Ascending aorta (tissue), 2 donors: ENCODE data around the gene LAMB1. TPM values are rescaled to one million over a fixed set of nuclear protein-coding genes. Genes with fewer than 3 reads are reported as not detected.
A peak's percentile ranks its signal among the peaks of the same experiment; 100 is the strongest.

ENCODE experiments used
- DNase-seq, 2 donors: peaks; one replicate each; pipeline ENCODE4 v3.0.0-alpha.2; 2019; ENCODE audit warnings: low spot score in 2 of 2
- H3K27ac ChIP-seq, 2 donors: fragments of 200-600 bp; sonication (generic); one replicate each; pipeline ENCODE4 v1.5.1; 2016 to 2017; ENCODE audit warnings: mild to moderate bottlenecking in 1 of 2
- H3K27me3 ChIP-seq: fragments of 200-600 bp; sonication (generic); one replicate; pipeline ENCODE4 v1.5.1; 2017
- H3K36me3 ChIP-seq, 2 donors: fragments of 200-600 bp; sonication (generic); one replicate each; pipeline ENCODE4 v1.5.1; 2016
- H3K4me1 ChIP-seq, 2 donors: fragments of 200-600 bp; sonication (generic); one replicate each; pipeline ENCODE4 v1.5.1; 2016 to 2017; ENCODE audit warnings: mild to moderate bottlenecking in 1 of 2
- H3K4me3 ChIP-seq, 2 donors: fragments of 200-600 bp; sonication (generic); one replicate each; pipeline ENCODE4 v1.5.1; 2016 to 2017; ENCODE audit warnings: mild to moderate bottlenecking in 1 of 2
- H3K9me3 ChIP-seq, 2 donors: fragments of 200-600 bp; sonication (generic); one replicate each; pipeline ENCODE4 v1.5.1; 2016
- CTCF ChIP-seq, 3 experiments: fragments of 200-600 bp in 2 of 3; fragments of 450-650 bp in 1 of 3; sonication (generic) in 2 of 3; IDR thresholded peaks; one replicate each; pipeline ENCODE4 v1.5.1; 2016 to 2019; ENCODE audit warnings: antibody characterized with exemption in 3 of 3, mild to moderate bottlenecking in 1 of 3, moderate library complexity in 1 of 3
- intact Hi-C: fragments of 100-400 bp; cut with DNase I; formaldehyde crosslinking; loops from one replicate; pipeline ENCODE4 v1.15.1; 2023
- total RNA-seq: library from RNA; depleted of rRNA; stranded (reverse); fragments of >200 nt; gene quantifications from one replicate; pipeline ENCODE4 v1.1.0, GENCODE V29; 2016

LAMB1 gene
- total RNA-seq, 1 donor from 2014 or later = 198 TPM

GRCh38 chr7:107877731-107878382 is 125.1 kb downstream of the LAMB1 start:
- Histone ChIP-seq H3K4me3 (no peak overlapping the region), H3K9me3 (no peaks in the 10 kb centered on the region), H3K27me3 (no peaks in the 10 kb centered on the region), H3K27ac (no peak overlapping the region), H3K36me3 (no peaks in the 10 kb centered on the region), H3K4me1 (no peaks in the 10 kb centered on the region)
- intact Hi-C loops = loop anchor here (5.0 to 10.0 kb wide), 3 partner anchors 269 to 703 kb away; no protein-coding TSS in a partner anchor
- DNase-seq = no peak
- no peak for TF ChIP-seq CTCF (IDR thresholded peaks at IDR 0.05)

GRCh38 chr7:107876916-107877315 is 126.0 kb downstream of the LAMB1 start:
- intact Hi-C loops = loop anchor here (5.0 to 10.0 kb wide), 3 partner anchors 270 to 702 kb away; no protein-coding TSS in a partner anchor

GRCh38 chr7:107874605-107875446 is 128.1 kb downstream of the LAMB1 start:
- H3K4me1 ChIP-seq = no peaks in the 10 kb centered on the region
- no peaks in the 10 kb centered on the region for H3K36me3 ChIP-seq
- no peak for DNase-seq
- intact Hi-C loops = loop anchor here (2.0 to 10.0 kb wide), 4 partner anchors 130 to 700 kb away; partner anchors contain the start of gene CBLL1
- H3K9me3 ChIP-seq = no peaks in the 10 kb centered on the region
- peak; percentile 40 to 64 (median 63) for TF ChIP-seq CTCF (IDR thresholded peaks at IDR 0.05)
- H3K27me3 ChIP-seq = no peaks in the 10 kb centered on the region
- H3K27ac ChIP-seq = no peak overlapping the region
- no peak overlapping the region for H3K4me3 ChIP-seq

More at GRCh38 chr7:107876916-107877315, 126.0 kb downstream of the LAMB1 start:
- Histone ChIP-seq H3K4me3 (no peak overlapping the region), H3K27ac (no peak overlapping the region), H3K4me1 (no peaks in the 10 kb centered on the region), H3K27me3 (no peaks in the 10 kb centered on the region), H3K9me3 (no peaks in the 10 kb centered on the region), H3K36me3 (no peaks in the 10 kb centered on the region)
- no peak for TF ChIP-seq CTCF (IDR thresholded peaks at IDR 0.05)
- no peak for DNase-seq

- Histone ChIP-seq H3K36me3 (no peaks in the 10 kb centered on the region), H3K27me3 (no peaks in the 10 kb centered on the region), H3K4me1 (no peaks in the 10 kb centered on the region), H3K4me3 (no peak overlapping the region), H3K9me3 (no peaks in the 10 kb centered on the region), H3K27ac (no peak overlapping the region)
- TF ChIP-seq CTCF (IDR thresholded peaks at IDR 0.05) = no peak
- intact Hi-C loops = loop anchor here (2.0 to 10.0 kb wide), 2 partner anchors 129 to 699 kb away; partner anchors contain the start of gene CBLL1
- DNase-seq = no peak
Measured at GRCh38 chr7:107874111-107874510, 128.8 kb downstream of the LAMB1 start.

Other genes starting within 250 kb of the LAMB1 start
- gene SLC26A3, start 199.9 kb downstream of the LAMB1 start, total RNA-seq = 0.11 TPM
- gene DLD, start 112.0 kb downstream of the LAMB1 start, total RNA-seq = 19.2 TPM
- gene LAMB4, start 127.2 kb upstream of the LAMB1 start, total RNA-seq = not detected